Fibroblast of mammary gland (primary cell): ENCODE results near the gene MTCL1.

Experiments
- DNase-seq: peaks from one replicate; pipeline ENCODE4 v3.0.0-alpha.2; 2010; ENCODE audit warnings: low read depth
- H3K4me3 ChIP-seq: 2 replicates; pipeline ENCODE4 v1.5.1; 2011; ENCODE audit warnings: low read depth, mild to moderate bottlenecking, low read length, moderate library complexity; ENCODE audit not compliant: control insufficient read depth
- TF ChIP-seq, protein P1 (sequence below): conservative IDR thresholded peaks from 2 replicates; pipeline ENCODE4 v1.5.1; 2011; ENCODE audit warnings: low read depth, low read length, inconsistent platforms; ENCODE audit not compliant: control insufficient read depth, insufficient read depth

The MTCL1 gene

DNA sequence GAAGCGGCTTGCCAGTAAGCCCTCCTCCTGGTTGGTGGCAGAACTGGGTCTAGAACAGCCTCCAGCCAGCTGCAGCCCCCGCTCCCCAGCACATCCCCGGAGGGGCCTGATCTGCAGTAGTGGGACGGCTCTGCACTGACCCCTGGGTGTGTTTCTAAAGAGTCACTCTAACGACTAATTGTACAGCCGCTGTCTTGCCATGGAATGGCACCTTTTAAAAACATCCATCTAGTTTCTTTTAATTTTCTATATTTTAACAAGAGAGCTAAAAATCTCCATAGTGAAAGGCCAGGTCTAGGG lies 82.0 kb downstream of the MTCL1 start:
- TF ChIP-seq, protein P1, sequence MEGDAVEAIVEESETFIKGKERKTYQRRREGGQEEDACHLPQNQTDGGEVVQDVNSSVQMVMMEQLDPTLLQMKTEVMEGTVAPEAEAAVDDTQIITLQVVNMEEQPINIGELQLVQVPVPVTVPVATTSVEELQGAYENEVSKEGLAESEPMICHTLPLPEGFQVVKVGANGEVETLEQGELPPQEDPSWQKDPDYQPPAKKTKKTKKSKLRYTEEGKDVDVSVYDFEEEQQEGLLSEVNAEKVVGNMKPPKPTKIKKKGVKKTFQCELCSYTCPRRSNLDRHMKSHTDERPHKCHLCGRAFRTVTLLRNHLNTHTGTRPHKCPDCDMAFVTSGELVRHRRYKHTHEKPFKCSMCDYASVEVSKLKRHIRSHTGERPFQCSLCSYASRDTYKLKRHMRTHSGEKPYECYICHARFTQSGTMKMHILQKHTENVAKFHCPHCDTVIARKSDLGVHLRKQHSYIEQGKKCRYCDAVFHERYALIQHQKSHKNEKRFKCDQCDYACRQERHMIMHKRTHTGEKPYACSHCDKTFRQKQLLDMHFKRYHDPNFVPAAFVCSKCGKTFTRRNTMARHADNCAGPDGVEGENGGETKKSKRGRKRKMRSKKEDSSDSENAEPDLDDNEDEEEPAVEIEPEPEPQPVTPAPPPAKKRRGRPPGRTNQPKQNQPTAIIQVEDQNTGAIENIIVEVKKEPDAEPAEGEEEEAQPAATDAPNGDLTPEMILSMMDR, result no peak
- no peak overlapping the region for H3K4me3 ChIP-seq
- DNase-seq, result no peak

DNA sequence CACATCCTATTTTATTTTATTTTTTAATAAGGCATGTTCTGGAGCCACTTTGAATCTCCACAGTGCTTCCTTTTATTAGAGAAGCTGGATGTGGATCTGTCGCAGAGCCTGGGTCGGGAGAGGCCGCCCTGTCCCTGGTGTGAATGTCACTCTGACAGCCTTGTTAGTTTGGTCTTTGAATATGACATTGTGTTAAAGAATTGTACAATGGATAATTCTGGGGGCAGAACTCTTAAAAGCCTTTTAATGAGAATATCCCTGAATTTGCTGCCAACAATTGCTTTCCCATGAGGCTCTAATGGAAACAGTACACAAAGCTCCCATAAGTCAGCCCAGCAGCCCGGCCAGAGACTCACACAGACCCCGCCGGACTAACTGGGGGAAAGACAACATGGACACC lies 82.4 kb downstream of the MTCL1 start:
- no peak for DNase-seq
- H3K4me3 ChIP-seq, result no peak overlapping the region
- TF ChIP-seq, protein P1, result no peak

DNA sequence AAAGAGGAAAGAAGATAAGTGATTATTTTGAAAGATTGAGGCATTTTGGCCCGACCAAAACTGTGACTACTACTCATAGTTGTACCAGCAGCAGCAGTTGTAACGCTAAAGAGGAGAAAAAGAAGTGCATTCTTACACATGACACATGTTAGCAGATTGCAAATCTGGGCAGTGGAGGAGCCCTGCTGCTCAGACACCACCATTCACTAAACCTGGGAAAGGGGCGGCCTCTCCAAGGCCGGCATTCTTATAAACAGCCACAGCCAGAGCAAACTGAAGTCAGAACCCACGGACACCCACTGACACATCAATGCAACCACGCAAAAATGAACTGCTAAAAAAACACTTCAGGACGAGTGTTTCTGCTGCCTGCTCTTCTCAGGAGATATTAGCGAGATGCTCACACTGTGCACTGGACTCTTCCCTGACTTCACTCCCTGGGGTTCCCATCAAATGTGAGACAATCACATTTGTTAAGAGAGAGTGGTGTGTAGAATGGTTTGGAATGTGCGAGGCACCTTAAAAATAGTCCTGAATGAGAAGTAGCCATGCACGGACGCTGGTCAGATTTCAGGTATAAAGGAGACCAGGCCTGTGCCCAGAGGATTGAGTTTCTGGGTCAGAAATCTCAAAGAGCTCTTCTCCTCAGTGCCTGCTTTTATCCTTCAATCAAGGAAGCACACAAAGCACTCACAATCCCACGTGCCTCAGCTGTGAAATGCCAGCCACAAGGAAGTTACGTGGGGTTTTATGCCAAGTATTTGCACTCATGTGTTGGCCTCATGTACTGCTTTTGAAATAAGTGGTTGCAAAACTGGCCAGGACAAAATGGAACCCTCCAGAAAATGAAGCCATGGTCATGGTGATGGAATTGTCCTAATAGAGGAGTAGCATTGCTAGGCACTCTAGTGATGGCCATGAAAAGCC lies 83.4 kb downstream of the MTCL1 start:
- TF ChIP-seq, protein P1, result no peak
- no peak for DNase-seq
- no peak overlapping the region for H3K4me3 ChIP-seq

DNA sequence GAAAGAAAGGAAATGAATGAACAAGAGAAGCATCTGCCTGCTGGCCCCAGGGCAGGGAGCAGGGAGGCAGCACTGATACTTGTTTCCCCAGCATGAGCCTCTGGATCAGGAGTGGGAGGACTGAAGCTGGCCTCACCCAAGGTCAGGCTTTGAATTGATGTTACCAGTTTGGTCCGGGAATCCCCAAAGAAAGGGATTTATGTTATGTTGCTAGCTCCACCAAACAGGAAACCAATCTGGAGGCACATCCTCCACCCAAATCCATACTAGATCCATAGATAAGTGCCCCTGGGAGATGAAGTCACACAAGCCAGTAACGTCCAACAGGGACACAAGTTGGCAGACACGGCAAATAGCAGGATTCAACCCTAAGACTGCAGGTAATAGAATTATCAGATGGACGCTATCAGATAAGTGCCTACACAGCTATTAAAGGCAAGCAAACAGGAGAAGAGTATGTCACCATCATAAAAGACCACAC lies 85.9 kb downstream of the MTCL1 start:
- DNase-seq, result no peak
- H3K4me3 ChIP-seq, result no peak overlapping the region
- TF ChIP-seq, protein P1, result no peak

DNA sequence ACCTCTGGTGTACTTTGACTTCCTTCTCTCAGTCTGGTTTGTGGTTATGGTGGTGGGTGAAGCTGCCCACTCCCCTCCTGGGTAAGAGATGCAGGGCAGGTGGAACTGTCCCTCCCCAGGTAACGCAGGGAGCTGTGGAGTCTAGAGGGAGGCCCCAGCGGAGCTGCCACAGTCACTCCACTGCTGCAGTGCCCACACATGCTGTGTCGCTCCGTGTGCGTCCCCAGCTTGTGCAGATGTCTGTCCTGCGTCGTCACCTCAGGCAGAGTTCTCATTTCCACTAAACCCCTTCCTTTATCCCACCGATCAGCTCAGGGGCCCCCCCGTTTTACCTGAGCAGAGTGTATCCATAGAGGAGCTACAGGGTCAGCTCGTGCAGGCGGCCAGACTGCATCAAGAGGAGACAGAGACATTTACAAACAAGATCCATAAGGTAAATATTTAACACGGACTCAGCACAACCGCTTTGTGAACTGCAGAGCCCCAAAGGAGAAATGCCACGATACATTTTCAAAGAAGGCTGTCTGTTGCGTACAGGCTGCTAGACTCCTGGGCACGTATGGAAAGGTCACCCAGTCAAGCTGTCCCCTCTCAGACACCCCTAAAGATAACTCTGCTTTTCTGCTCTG lies 87.4 kb downstream of the MTCL1 start:
- TF ChIP-seq, protein P1, result no peak
- H3K4me3 ChIP-seq, result no peak overlapping the region
- no peak for DNase-seq

DNA sequence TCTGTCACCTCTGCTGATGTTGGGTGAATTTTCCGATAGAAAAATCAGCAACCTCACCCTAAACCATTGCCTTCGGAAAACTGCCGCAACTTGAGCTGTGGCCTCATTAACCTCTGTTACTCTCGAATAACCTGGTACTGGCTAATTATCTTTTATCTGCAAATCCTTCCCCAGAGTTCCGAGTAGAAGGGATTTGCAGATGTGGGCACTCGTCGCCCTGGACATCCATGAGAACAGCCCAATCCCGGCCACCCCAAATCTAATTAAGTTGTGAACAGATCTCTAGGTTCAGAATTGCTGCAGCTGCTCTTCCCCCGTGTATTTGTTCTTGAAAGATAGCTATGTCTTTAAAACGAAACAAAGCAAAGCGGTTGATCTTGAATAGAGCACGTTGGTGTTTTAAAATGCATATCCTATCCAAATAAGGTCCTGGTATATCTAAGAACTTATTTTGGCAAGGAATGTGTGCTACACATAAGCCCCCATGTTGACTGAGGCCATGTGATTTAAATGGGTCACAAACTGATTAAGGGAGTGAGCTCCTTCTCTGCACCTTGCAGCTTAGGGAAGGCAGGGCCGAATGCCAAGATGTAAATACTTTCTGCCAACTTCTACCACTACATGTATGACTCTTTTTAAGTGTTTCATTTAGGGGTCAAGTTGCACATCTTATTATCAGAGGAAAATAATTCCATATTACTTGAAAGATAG lies 88.2 kb downstream of the MTCL1 start:
- H3K4me3 ChIP-seq, result no peak overlapping the region
- DNase-seq, result no peak
- TF ChIP-seq, protein P1, result no peak
